Keratinocyte (primary cell): ENCODE results near the gene SPC24. TPM values are rescaled to one million over a fixed set of nuclear protein-coding genes. Genes with fewer than 3 reads are reported as not detected.

Source experiments
- DNase-seq: peaks from one replicate; pipeline ENCODE4 v3.0.0-alpha.2; 2011; ENCODE audit warnings: low read depth, missing footprints, low spot score
- FAIRE-seq: peaks from 2 replicates; lab custom pipeline; 2011; peaks lifted over from hg19 to GRCh38; lab: Jason Lieb, UNC
- H2AFZ ChIP-seq: 2 replicates; pipeline ENCODE4 v1.6.0; 2012; ENCODE audit warnings: low read length, control low read depth, inconsistent platforms; ENCODE audit not compliant: control insufficient read depth
- H3K27ac ChIP-seq: 2 replicates; pipeline ENCODE4 v1.5.1; 2011; ENCODE audit warnings: low read length; ENCODE audit not compliant: control insufficient read depth, insufficient read depth
- H3K27me3 ChIP-seq: 3 replicates; pipeline ENCODE4 v1.6.0; 2011; ENCODE audit warnings: low read length; ENCODE audit not compliant: control insufficient read depth, insufficient read depth; ENCODE audit errors: extremely low read depth
- H3K36me3 ChIP-seq, 2 experiments: 2 replicates in 1 of 2; 3 replicates in 1 of 2; pipeline ENCODE4 v1.5.1; 2011; ENCODE audit warnings: low read length in 2 of 2, mild to moderate bottlenecking in 1 of 2; ENCODE audit not compliant: control insufficient read depth in 2 of 2, insufficient read depth in 2 of 2; ENCODE audit errors: extremely low read depth in 1 of 2
- H3K4me1 ChIP-seq: 3 replicates; pipeline ENCODE4 v1.5.1; 2011; ENCODE audit warnings: low read length; ENCODE audit not compliant: control insufficient read depth, insufficient read depth; ENCODE audit errors: extremely low read depth
- H3K4me2 ChIP-seq: 3 replicates; pipeline ENCODE4 v1.6.0; 2011; ENCODE audit warnings: low read depth, low read length; ENCODE audit not compliant: control insufficient read depth, insufficient read depth; ENCODE audit errors: extremely low read depth
- H3K4me3 ChIP-seq, 3 experiments: fragments of 200-600 bp in 1 of 3; sonication (generic) in 1 of 3; 2 replicates in 2 of 3; 3 replicates in 1 of 3; pipeline ENCODE4 v1.5.1; 2011 to 2016; ENCODE audit warnings: low read length in 3 of 3, mild to moderate bottlenecking in 3 of 3, control low read depth in 2 of 3, inconsistent platforms in 1 of 3, low read depth in 1 of 3, mixed read lengths in 1 of 3, mixed run types in 1 of 3, moderate library complexity in 1 of 3; ENCODE audit not compliant: control insufficient read depth in 2 of 3, insufficient read depth in 2 of 3; ENCODE audit errors: extremely low read depth in 1 of 3
- H3K79me2 ChIP-seq: 2 replicates; pipeline ENCODE4 v1.6.0; 2012; ENCODE audit warnings: low read length; ENCODE audit not compliant: control insufficient read depth, insufficient read depth
- H3K9ac ChIP-seq: 3 replicates; pipeline ENCODE4 v1.6.0; 2011; ENCODE audit warnings: low read length; ENCODE audit not compliant: control insufficient read depth, insufficient read depth; ENCODE audit errors: extremely low read depth
- H3K9me1 ChIP-seq: 3 replicates; pipeline ENCODE4 v1.6.0; 2011; ENCODE audit warnings: low read length; ENCODE audit not compliant: control insufficient read depth, insufficient read depth; ENCODE audit errors: extremely low read depth
- H3K9me3 ChIP-seq: 2 replicates; pipeline ENCODE4 v1.5.1; 2012; ENCODE audit warnings: low read depth, low read length; ENCODE audit not compliant: control insufficient read depth
- H4K20me1 ChIP-seq: 3 replicates; pipeline ENCODE4 v1.6.0; 2011; ENCODE audit warnings: low read length; ENCODE audit not compliant: control insufficient read depth, insufficient read depth; ENCODE audit errors: extremely low read depth
- CTCF ChIP-seq, 3 experiments: IDR thresholded peaks in 1 of 3; conservative IDR thresholded peaks in 1 of 3; optimal IDR thresholded peaks in 1 of 3; 2 replicates in 2 of 3; 3 replicates in 1 of 3; pipeline versions ENCODE3 to v1.5.1; 2011; ENCODE audit warnings: low read length in 3 of 3, mild to moderate bottlenecking in 3 of 3, moderate library complexity in 2 of 3, control low read depth in 1 of 3, inconsistent platforms in 1 of 3; ENCODE audit not compliant: insufficient read depth in 2 of 3; ENCODE audit errors: extremely low read depth in 1 of 3
- EZH2 ChIP-seq: IDR thresholded peaks from one replicate; pipeline ENCODE4 v1.6.1; 2012; ENCODE audit warnings: inconsistent platforms, mild to moderate bottlenecking, low read length, moderate library complexity
- dilution Hi-C: fragments of 300-500 bp; cut with MboI; formaldehyde crosslinking; loops from one replicate; pipeline ENCODE4 v1.7.0; 2020; ENCODE audit warnings: low sequenced_read_pairs; ENCODE audit not compliant: extremely low pct_ligation_motif_present
- polyA plus RNA-seq, 5 experiments: library from polyadenylated mRNA; depleted of rRNA in 3 of 5; stranded (reverse) in 3 of 5; stranded (forward) in 1 of 5; unstranded in 1 of 5; fragments of >200 nt; gene quantifications; 1 replicate in 1 of 5; 2 replicates in 3 of 5; 3 replicates in 1 of 5; pipeline versions ENCODE4 v1.2.1 to v1.2.3, GENCODE V29; 2011 to 2012; ENCODE audit warnings: missing spikeins in 2 of 5, low read depth in 1 of 5, low replicate concordance in 1 of 5

Gene SPC24
- polyA plus RNA-seq, 1 donor (not counting 4 experiments of a cell fraction or from before 2014, with no cell fraction given), result 6.4 TPM

- H3K4me2 ChIP-seq, result no peak overlapping the region
- peaks cover 3 to 9% of the 10 kb centered on the region in 2 experiments for H3K36me3 ChIP-seq
- FAIRE-seq, result no peak
- H3K4me1 ChIP-seq, result no peaks in the 10 kb centered on the region
- no peaks in the 10 kb centered on the region for H3K9me1 ChIP-seq
- no peaks in the 10 kb centered on the region for H3K79me2 ChIP-seq
- H3K27ac ChIP-seq, result no peak overlapping the region
- H3K9ac ChIP-seq, result no peak overlapping the region
- dilution Hi-C loops, result no loop called here
- no peaks in the 10 kb centered on the region for H3K27me3 ChIP-seq
- no peaks in the 10 kb centered on the region for H4K20me1 ChIP-seq
- no peak overlapping the region for H3K4me3 ChIP-seq
- no peak for DNase-seq
- H2AFZ ChIP-seq, result no peak overlapping the region
- TF ChIP-seq EZH2 (no peak), CTCF (optimal IDR thresholded peaks at IDR 0.05 in 1 of 3, IDR thresholded peaks at IDR 0.05 in 1 of 3, conservative IDR thresholded peaks at IDR 0.05 in 1 of 3; ENCODE audit: extremely low read depth in 1 of 3, insufficient read depth in 2 of 3, low read length in 3 of 3) (no peak)
- H3K9me3 ChIP-seq, result no peaks in the 10 kb centered on the region
Observed at GRCh38 chr19:11199517-11199916, 43.9 kb upstream of the SPC24 start.

GRCh38 chr19:11198769-11199424 is 43.3 kb upstream of the SPC24 start:
- H3K4me2 ChIP-seq, result no peak overlapping the region
- no peaks in the 10 kb centered on the region for H3K79me2 ChIP-seq
- TF ChIP-seq CTCF (optimal IDR thresholded peaks at IDR 0.05 in 1 of 3, IDR thresholded peaks at IDR 0.05 in 1 of 3, conservative IDR thresholded peaks at IDR 0.05 in 1 of 3; ENCODE audit: extremely low read depth in 1 of 3, insufficient read depth in 2 of 3, low read length in 3 of 3), result no peak
- no peaks in the 10 kb centered on the region for H3K9me3 ChIP-seq
- no peak overlapping the region for H3K27ac ChIP-seq
- dilution Hi-C loops, result no loop called here
- no peak for FAIRE-seq
- H3K4me3 ChIP-seq, result no peak overlapping the region
- no peaks in the 10 kb centered on the region for H3K9me1 ChIP-seq
- no peaks in the 10 kb centered on the region for H3K4me1 ChIP-seq
- no peaks in the 10 kb centered on the region for H4K20me1 ChIP-seq
- H3K27me3 ChIP-seq, result no peaks in the 10 kb centered on the region
- H2AFZ ChIP-seq, result no peak overlapping the region
- peaks cover 3 to 9% of the 10 kb centered on the region in 2 experiments for H3K36me3 ChIP-seq
- H3K9ac ChIP-seq, result no peak overlapping the region
- DNase-seq, result no peak
